Activated T-cell treated with anti-CD3 and anti-CD28 coated beads for 48 hours (primary cell): ENCODE measurements around the gene BBS7.

Experiments
- DNase-seq: peaks from one replicate; pipeline ENCODE4 v3.0.0-alpha.2; 2020; ENCODE audit warnings: low read depth

The BBS7 gene

GRCh38 chr4:121791481-121791880 lies 78.8 kb downstream of the BBS7 start:
- DNase-seq = no peak

GRCh38 chr4:121790976-121791375 lies 79.3 kb downstream of the BBS7 start:
- DNase-seq = no peak

- DNase-seq = no peak
These were observed 80.1 kb downstream of the BBS7 start for GRCh38 chr4:121789960-121790829.

- no peak for DNase-seq
These were observed 80.8 kb downstream of the BBS7 start for GRCh38 chr4:121789455-121789854.

GRCh38 chr4:121788896-121789295 lies 81.4 kb downstream of the BBS7 start:
- DNase-seq = no peak

GRCh38 chr4:121786221-121786620 lies 84.1 kb downstream of the BBS7 start:
- DNase-seq = no peak

GRCh38 chr4:121785479-121785878 lies 84.8 kb downstream of the BBS7 start:
- DNase-seq = no peak

- DNase-seq = no peak
These were observed 85.3 kb downstream of the BBS7 start for GRCh38 chr4:121784975-121785374.

GRCh38 chr4:121784401-121784800 lies 85.9 kb downstream of the BBS7 start:
- DNase-seq = no peak

GRCh38 chr4:121783210-121783609 lies 87.1 kb downstream of the BBS7 start:
- no peak for DNase-seq

GRCh38 chr4:121778991-121779628 lies 91.2 kb downstream of the BBS7 start:
- DNase-seq = no peak

GRCh38 chr4:121777625-121778024 lies 92.6 kb downstream of the BBS7 start:
- no peak for DNase-seq

GRCh38 chr4:121776610-121777401 lies 93.5 kb downstream of the BBS7 start:
- DNase-seq = no peak
